GM15510 (cell line): ENCODE measurements around the gene ANKRD42.

Source experiments
- POLR2A ChIP-seq: IDR thresholded peaks from 3 replicates; pipeline ENCODE4 v1.6.1; 2011; ENCODE audit warnings: borderline replicate concordance; ENCODE audit not compliant: insufficient read length; ENCODE audit errors: extremely low read depth

Gene ANKRD42

DNA sequence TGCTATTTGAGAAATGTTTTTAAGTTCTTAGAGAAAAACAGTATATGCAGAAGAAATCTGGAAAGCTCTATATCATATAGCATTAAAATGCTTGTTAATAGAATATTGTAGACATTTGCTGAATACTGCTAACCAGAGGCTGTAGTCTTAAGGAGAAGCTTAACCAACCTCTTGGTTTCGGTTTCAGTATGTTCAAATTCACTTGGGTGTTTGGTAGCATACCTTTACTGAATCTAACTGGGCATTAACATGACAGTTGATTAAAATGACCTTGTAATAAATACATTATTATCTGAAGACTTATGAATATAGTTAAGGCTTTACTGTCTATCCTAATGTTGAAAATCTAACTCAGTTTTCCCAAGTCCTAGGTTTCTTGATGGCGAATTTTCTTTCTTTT, 31.1 kb upstream of the ANKRD42 start:
- TF ChIP-seq POLR2A, result no peak

DNA sequence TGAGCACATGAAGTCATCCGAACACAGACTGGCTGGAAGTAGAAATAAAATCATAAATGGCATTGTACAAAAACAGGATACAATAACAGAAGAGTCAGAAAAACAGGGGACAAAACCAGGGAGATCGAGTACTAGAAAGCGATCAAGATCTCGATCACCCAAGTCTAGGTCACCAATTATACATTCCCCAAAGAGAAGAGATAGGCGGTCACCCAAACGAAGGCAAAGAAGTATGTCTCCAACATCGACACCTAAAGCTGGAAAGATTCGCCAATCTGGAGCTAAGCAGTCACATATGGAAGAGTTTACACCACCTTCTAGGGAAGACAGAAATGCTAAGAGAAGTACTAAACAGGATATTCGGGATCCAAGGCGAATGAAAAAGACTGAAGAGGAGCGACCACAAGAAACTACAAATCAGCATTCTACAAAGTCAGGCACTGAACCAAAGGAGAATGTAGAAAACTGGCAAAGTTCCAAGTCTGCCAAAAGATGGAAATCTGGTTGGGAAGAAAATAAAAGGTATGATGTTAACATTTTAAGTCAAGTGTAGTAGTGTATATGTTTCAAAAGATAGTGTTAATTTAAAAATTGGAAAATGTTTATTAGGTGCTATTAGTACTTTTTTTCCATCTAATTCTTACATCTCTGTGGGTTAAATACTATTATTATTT, 27.2 kb upstream of the ANKRD42 start:
- TF ChIP-seq POLR2A, result no peak

DNA sequence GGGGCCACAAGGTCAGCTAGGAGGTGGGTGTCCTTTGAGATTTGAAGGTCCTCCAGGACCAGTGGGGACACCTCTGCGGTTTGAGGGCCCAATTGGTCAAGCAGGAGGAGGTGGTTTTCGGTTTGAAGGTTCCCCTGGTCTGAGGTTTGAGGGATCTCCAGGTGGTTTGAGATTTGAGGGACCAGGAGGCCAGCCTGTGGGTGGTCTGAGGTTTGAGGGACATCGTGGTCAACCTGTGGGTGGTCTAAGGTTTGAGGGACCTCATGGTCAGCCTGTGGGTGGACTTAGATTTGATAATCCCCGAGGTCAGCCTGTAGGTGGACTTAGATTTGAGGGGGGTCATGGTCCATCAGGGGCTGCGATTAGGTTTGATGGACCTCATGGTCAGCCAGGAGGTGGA, 24.8 kb upstream of the ANKRD42 start:
- no peak for TF ChIP-seq POLR2A

DNA sequence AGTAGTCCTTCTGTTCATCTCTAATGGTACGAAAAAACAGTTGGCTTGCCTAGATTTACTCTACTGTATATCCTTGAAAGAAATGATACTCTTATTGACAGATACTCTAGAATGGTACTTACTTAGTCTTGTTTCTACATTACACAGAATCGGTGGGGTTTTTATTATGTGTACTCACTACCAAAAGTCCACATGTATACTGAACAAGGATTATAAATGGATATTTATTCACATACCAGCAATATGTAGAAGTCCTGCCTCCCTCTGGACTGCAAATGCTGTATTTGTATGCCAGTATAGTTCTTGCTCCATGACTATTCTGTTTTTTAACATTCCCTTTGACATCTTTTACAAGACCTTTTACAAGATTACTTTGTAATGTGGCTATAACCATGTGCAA, 22.6 kb upstream of the ANKRD42 start:
- no peak for TF ChIP-seq POLR2A

DNA sequence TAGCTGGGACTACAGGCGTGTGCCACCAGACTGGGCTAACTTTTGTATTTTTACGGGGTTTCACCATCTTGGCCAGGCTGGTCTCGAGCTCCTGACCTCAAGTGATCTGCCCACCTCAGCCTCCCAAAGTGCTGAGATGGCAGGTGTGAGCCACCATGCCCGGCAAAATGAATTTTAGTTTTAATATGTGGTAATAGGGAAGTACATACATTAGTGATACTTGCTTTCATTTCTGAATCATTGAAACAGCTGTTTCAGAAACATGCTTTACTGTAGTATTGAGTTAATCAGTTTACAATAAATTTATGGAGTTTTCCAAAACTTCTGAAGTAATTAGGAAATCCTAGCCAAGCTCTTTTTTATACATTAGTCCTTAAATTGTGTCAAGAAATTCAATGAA, 21.0 kb upstream of the ANKRD42 start:
- no peak for TF ChIP-seq POLR2A

DNA sequence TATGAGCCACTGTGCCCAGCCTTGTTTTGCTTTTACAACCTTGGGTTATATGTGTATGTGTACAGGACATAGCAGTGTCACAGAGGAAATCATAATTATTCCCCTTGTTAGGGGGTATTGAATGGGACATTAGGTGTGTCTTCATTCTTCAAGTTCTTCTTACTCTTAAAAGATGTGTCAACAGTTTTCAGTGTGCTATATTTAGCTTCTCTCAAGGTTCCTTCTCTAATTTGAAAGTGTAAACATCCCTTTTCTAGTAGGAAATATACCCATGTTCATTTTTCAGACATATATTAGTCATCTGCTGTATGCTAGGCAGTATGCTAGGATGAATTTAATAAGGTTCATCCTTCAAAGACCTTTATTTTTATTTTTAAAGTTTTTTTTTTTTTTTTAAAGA, 19.5 kb upstream of the ANKRD42 start:
- TF ChIP-seq POLR2A, result no peak

DNA sequence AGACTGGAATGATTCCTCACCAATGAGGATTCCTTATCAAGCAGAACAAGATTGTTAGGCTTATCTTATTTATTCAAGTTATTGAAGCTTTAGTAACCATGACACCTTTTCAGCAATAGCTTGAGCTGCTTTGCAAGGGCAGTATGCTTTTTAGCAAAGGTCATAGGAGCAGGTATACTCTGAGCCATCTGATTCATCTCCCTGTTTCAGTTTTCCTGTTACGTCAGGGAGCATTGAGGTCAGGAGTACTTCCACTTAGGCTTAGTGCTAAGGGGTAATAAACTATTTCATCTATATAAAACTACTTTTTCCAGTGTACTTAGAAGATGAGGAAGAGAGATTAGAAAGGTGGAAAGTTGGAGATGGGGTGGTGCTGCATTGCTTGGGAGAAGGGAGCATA, 17.7 kb upstream of the ANKRD42 start:
- no peak for TF ChIP-seq POLR2A

- TF ChIP-seq POLR2A, result no peak
Observed at GRCh38 chr11:83181815-83182214, 11.7 kb upstream of the ANKRD42 start.

DNA sequence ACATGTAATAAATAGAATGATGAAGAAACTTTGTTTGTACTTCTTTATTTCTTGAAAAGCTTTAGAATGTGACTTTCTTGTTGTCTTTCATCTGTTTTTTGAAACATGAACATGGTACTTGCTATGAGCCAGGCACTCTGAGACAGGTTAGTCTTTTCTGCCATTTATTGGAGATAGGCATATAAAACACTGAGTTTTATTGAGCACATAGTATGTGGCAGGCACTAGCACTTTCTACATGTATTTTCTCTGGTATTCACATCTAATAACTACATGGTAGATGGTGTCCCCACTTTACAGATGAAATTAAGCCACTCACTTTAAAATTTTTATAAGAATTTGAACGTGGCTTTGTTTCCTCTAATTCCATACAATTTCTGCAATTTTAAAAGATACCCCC, 7.7 kb upstream of the ANKRD42 start:
- TF ChIP-seq POLR2A, result no peak

DNA sequence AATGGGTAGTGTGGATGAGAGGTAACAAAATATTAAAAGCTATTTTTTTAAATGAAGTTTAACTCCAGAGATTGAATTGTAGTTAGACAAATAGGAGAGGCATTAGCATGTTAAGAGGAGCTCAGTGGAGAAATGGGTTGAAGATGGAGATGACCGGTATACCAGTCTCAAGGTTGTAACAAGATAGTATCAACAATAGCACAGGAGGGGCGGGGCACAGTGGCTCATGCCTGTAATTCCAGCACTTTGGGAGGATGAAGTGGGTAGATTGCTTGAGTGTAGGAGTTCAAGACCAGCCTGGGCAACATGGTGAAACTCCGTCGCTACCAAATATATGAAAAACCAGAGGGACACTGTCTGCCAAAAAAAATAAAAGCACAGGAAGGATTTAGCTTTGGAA, 6.0 kb upstream of the ANKRD42 start:
- no peak for TF ChIP-seq POLR2A

- no peak for TF ChIP-seq POLR2A
Observed at GRCh38 chr11:83191491-83191890, 2.0 kb upstream of the ANKRD42 start.

DNA sequence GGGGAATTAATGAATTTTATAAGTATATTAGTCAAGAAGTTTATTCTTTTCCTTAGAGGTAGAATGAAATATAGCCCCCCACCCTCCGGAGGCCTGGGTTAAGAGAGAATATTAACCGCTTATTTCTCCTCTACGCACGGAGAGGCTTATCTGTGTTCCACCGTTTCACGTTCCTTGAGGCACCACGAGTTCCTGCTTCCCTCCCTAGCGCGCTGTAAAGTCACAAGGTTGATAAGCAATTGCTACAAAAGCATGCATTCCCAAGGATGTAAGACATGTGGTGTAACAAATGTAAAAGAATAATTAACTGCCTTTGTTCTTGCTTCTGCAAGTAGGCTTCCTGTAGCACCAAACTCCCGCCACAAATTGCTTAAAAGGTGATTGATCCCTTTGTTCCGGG, 1.5 kb upstream of the ANKRD42 start:
- TF ChIP-seq POLR2A, result no peak

DNA sequence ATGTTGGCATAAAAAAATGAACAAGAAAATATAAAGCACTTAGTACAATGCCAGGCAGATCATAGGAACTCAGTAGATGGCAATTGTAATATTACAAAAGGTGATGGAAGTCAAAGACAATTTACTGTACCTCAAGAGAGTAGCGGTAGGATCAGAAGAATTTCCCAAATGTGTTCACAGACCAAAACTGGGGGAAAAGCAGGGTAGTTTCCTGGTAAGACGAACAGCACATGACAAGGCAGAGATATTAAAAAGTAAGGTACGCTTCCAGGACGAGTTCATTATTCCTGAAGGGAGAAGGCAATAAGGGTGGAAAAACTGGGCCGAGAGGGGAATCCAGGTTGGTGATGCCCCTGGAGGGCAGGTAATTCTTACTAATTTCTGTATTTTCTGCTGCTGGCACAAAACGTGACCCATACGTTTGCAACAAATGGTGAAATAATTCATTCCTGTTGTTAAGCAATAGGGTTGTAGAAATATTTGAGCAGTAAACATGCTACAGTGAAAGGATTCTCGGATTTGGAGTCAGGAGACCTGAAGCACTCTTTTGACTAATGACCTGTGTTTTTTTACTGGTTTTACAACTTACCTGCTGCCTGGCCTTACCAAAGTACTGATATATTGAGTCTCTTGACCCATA, 786 bp upstream of the ANKRD42 start:
- TF ChIP-seq POLR2A, result no peak

GRCh38 chr11:83194281-83195142, 1.0 kb downstream of the ANKRD42 start:
- TF ChIP-seq POLR2A, result no peak

- no peak for TF ChIP-seq POLR2A
Observed at GRCh38 chr11:83195143-83195466, 1.6 kb downstream of the ANKRD42 start.

DNA sequence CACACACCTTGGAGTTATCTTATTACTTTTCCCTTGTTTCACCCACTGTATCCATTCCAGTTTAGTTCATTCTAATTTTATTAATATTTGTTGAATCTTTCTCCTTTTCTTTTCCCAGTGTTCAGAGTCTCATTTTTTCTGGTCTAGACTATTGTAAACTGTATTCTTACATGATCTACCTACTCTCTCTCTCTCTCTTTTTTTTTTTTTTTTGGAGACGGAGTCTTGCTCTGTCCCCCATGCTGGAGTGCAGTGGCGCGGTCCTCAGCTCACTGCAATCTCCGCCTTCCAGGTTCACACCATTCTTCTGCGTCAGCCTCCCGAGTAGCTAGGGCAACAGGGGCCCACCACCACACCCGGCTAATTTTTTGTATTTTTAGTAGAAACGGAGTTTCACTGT, 2.1 kb downstream of the ANKRD42 start:
- TF ChIP-seq POLR2A, result no peak
